Breast epithelium (tissue), 4 donors: ENCODE data around the gene ANAPC10. TPM values are rescaled to one million over a fixed set of nuclear protein-coding genes. Genes with fewer than 3 reads are reported as not detected.

Experiments
- DNase-seq, 2 donors: peaks; one replicate each; pipeline ENCODE4 v3.0.0-alpha.2; 2019; ENCODE audit warnings: low spot score in 2 of 2
- H3K27ac ChIP-seq, 2 donors: fragments of 200-600 bp; sonication (generic) in 1 of 2; one replicate each; pipeline ENCODE4 v1.5.1; 2016 to 2019; ENCODE audit warnings: mild to moderate bottlenecking in 1 of 2
- H3K27me3 ChIP-seq, 2 donors: fragments of 200-600 bp; sonication (generic) in 1 of 2; one replicate each; pipeline versions ENCODE4 v1.5.1 to v1.6.0; 2017 to 2019; ENCODE audit warnings: control low read depth in 1 of 2, mild to moderate bottlenecking in 1 of 2
- H3K36me3 ChIP-seq: fragments of 200-600 bp; one replicate; pipeline ENCODE4 v1.5.1; 2019
- H3K4me1 ChIP-seq, 2 donors: fragments of 200-600 bp; sonication (generic); one replicate each; pipeline ENCODE4 v1.5.1; 2016 to 2019; ENCODE audit warnings: control low read depth in 1 of 2
- H3K4me3 ChIP-seq, 3 donors: fragments of 200-600 bp; sonication (generic); 1 replicate in 2 of 3; 2 replicates in 1 of 3; pipeline ENCODE4 v1.5.1; 2016 to 2019; ENCODE audit warnings: mild to moderate bottlenecking in 3 of 3, moderate library complexity in 2 of 3
- H3K9me3 ChIP-seq, 2 donors: fragments of 200-600 bp; sonication (generic) in 1 of 2; one replicate each; pipeline ENCODE4 v1.5.1; 2016 to 2019; ENCODE audit warnings: control low read depth in 1 of 2
- CTCF ChIP-seq, 3 donors: fragments of 450-650 bp; IDR thresholded peaks; one replicate each; pipeline ENCODE4 v1.5.1; 2016 to 2017; ENCODE audit warnings: antibody characterized with exemption in 3 of 3, mild to moderate bottlenecking in 3 of 3, moderate library complexity in 3 of 3
- POLR2A ChIP-seq: fragments of 450-650 bp; IDR thresholded peaks from one replicate; pipeline ENCODE4 v1.6.1; 2016; ENCODE audit warnings: antibody characterized with exemption, mild to moderate bottlenecking, moderate library complexity
- POLR2AphosphoS5 ChIP-seq, 3 donors: sonication (generic); formaldehyde crosslinking; IDR thresholded peaks; one replicate each; pipeline ENCODE4 v1.6.1; 2017; ENCODE audit warnings: antibody characterized with exemption in 3 of 3
- intact Hi-C: fragments of 100-400 bp; cut with DNase I; formaldehyde crosslinking; loops from one replicate; pipeline ENCODE4 v1.15.1; 2023; ENCODE audit warnings: low total_unique reads
- total RNA-seq, 3 donors: library from RNA; depleted of rRNA; stranded (reverse); fragments of >200 nt; gene quantifications; one replicate each; pipeline ENCODE4 v1.1.0, GENCODE V29; 2016

ANAPC10 gene
- total RNA-seq, 3 donors from 2014 or later, result 22.7 to 45.5 (median 38.0) TPM

GRCh38 chr4:144970597-144970996, 127.4 kb downstream of the ANAPC10 start:
- TF ChIP-seq CTCF (IDR thresholded peaks at IDR 0.05), result no peak
- TF ChIP-seq POLR2A, result no peak
- no peak for TF ChIP-seq POLR2AphosphoS5 (IDR thresholded peaks at IDR 0.05)
- no peak overlapping the region for H3K4me3 ChIP-seq
- H3K9me3 ChIP-seq, result peaks cover 0 to 7% of the 10 kb centered on the region in 2 donors
- H3K27me3 ChIP-seq, result no peaks in the 10 kb centered on the region
- H3K4me1 ChIP-seq, result no peaks in the 10 kb centered on the region
- no peak for DNase-seq
- H3K36me3 ChIP-seq, result no peaks in the 10 kb centered on the region
- H3K27ac ChIP-seq, result no peak overlapping the region
- intact Hi-C loops, result no loop called here

- intact Hi-C loops, result no loop called here
- no peaks in the 10 kb centered on the region for H3K4me1 ChIP-seq
- no peak for TF ChIP-seq POLR2AphosphoS5 (IDR thresholded peaks at IDR 0.05)
- TF ChIP-seq POLR2A, result no peak
- no peak for TF ChIP-seq CTCF (IDR thresholded peaks at IDR 0.05)
- no peak overlapping the region for H3K27ac ChIP-seq
- no peak for DNase-seq
- no peak overlapping the region for H3K4me3 ChIP-seq
- H3K9me3 ChIP-seq, result peaks cover 0 to 4% of the 10 kb centered on the region in 2 donors
- no peaks in the 10 kb centered on the region for H3K27me3 ChIP-seq
- H3K36me3 ChIP-seq, result no peaks in the 10 kb centered on the region
These were observed 128.2 kb downstream of the ANAPC10 start for GRCh38 chr4:144969821-144970220.

GRCh38 chr4:144968606-144969005, 129.4 kb downstream of the ANAPC10 start:
- no peaks in the 10 kb centered on the region for H3K9me3 ChIP-seq

GRCh38 chr4:144967161-144967560, 130.8 kb downstream of the ANAPC10 start:
- Histone ChIP-seq H3K9me3 (no peaks in the 10 kb centered on the region), H3K27ac (no peak overlapping the region), H3K36me3 (no peaks in the 10 kb centered on the region), H3K4me1 (no peaks in the 10 kb centered on the region), H3K27me3 (no peaks in the 10 kb centered on the region), H3K4me3 (no peak overlapping the region)
- intact Hi-C loops, result no loop called here
- no peak for DNase-seq
- TF ChIP-seq POLR2A (no peak), POLR2AphosphoS5 (IDR thresholded peaks at IDR 0.05) (no peak), CTCF (IDR thresholded peaks at IDR 0.05) (no peak)

More at GRCh38 chr4:144968606-144969005, 129.4 kb downstream of the ANAPC10 start:
- H3K27me3 ChIP-seq, result no peaks in the 10 kb centered on the region
- no peaks in the 10 kb centered on the region for H3K36me3 ChIP-seq
- intact Hi-C loops, result no loop called here
- H3K4me3 ChIP-seq, result no peak overlapping the region
- no peak overlapping the region for H3K27ac ChIP-seq
- TF ChIP-seq POLR2AphosphoS5 (IDR thresholded peaks at IDR 0.05), result no peak
- no peak for TF ChIP-seq POLR2A
- no peak for DNase-seq
- H3K4me1 ChIP-seq, result no peaks in the 10 kb centered on the region

GRCh38 chr4:144962300-144962699, 135.7 kb downstream of the ANAPC10 start:
- no peak for DNase-seq
- no peak for TF ChIP-seq POLR2A
- no peak for TF ChIP-seq CTCF (IDR thresholded peaks at IDR 0.05)
- no peak for TF ChIP-seq POLR2AphosphoS5 (IDR thresholded peaks at IDR 0.05)
- Histone ChIP-seq H3K4me3 (no peak overlapping the region), H3K4me1 (no peaks in the 10 kb centered on the region), H3K27ac (no peak overlapping the region), H3K27me3 (no peaks in the 10 kb centered on the region), H3K36me3 (no peaks in the 10 kb centered on the region), H3K9me3 (peaks cover 0 to 11% of the 10 kb centered on the region in 2 donors)
- intact Hi-C loops, result no loop called here

GRCh38 chr4:144955104-144955503, 142.9 kb downstream of the ANAPC10 start:
- Histone ChIP-seq H3K4me1 (no peaks in the 10 kb centered on the region), H3K27me3 (no peaks in the 10 kb centered on the region), H3K4me3 (no peak overlapping the region), H3K36me3 (no peaks in the 10 kb centered on the region), H3K27ac (no peak overlapping the region), H3K9me3 (peaks cover 28 to 61% of the 10 kb centered on the region in 2 donors)
- no peak for DNase-seq
- intact Hi-C loops, result no loop called here
- no peak for TF ChIP-seq POLR2A
- no peak for TF ChIP-seq POLR2AphosphoS5 (IDR thresholded peaks at IDR 0.05)
- no peak for TF ChIP-seq CTCF (IDR thresholded peaks at IDR 0.05)
